CD14-positive monocyte (primary cell): ENCODE results near the gene PRMT5. TPM values are rescaled to one million over a fixed set of nuclear protein-coding genes. Genes with fewer than 3 reads are reported as not detected.
A peak's percentile ranks its signal among the peaks of the same experiment; 100 is the strongest.

Experiments
- DNase-seq, 3 donors: peaks; one replicate each; pipeline ENCODE4 v3.0.0-alpha.2; 2011 to 2022
- H2AFZ ChIP-seq: 2 replicates; pipeline ENCODE4 v1.6.0; 2012; ENCODE audit warnings: mild to moderate bottlenecking, low read depth, low read length, inconsistent platforms; ENCODE audit not compliant: insufficient read depth, poor library complexity, severe bottlenecking
- H3K27ac ChIP-seq, 2 donors: 1 replicate in 1 of 2; 2 replicates in 1 of 2; pipeline ENCODE4 v1.5.1; 2012 to 2013; ENCODE audit warnings: low read length in 2 of 2, control low read depth in 1 of 2, inconsistent platforms in 1 of 2, low read depth in 1 of 2, mild to moderate bottlenecking in 1 of 2
- H3K27me3 ChIP-seq, 2 donors: one replicate each; pipeline versions ENCODE4 v1.6.0 to v1.6.1; 2011 to 2013; ENCODE audit warnings: low read length in 2 of 2; ENCODE audit not compliant: control insufficient read depth in 2 of 2, insufficient read depth in 2 of 2
- H3K36me3 ChIP-seq, 2 donors: replicated peaks in 1 of 2; 1 replicate in 1 of 2; 2 replicates in 1 of 2; pipeline versions ENCODE4 v1.5.1 to v1.6.1; 2012 to 2013; ENCODE audit warnings: low read length in 2 of 2, control low read depth in 1 of 2, inconsistent platforms in 1 of 2, mild to moderate bottlenecking in 1 of 2; ENCODE audit not compliant: insufficient read depth in 2 of 2, control insufficient read depth in 1 of 2
- H3K4me1 ChIP-seq, 2 donors: 1 replicate in 1 of 2; 2 replicates in 1 of 2; pipeline versions ENCODE4 v1.5.1 to v1.6.1; 2012 to 2013; ENCODE audit warnings: low read length in 2 of 2, control low read depth in 1 of 2, inconsistent platforms in 1 of 2, mild to moderate bottlenecking in 1 of 2, moderate library complexity in 1 of 2; ENCODE audit not compliant: insufficient read depth in 2 of 2, control insufficient read depth in 1 of 2
- H3K4me2 ChIP-seq: replicated peaks from 2 replicates; pipeline ENCODE3; 2012; ENCODE audit warnings: low read length, moderate library complexity, mild to moderate bottlenecking; ENCODE audit not compliant: poor library complexity, severe bottlenecking; ENCODE audit errors: extremely low read depth
- H3K4me3 ChIP-seq, 3 experiments: fragments of 200-600 bp in 1 of 3; sonication (generic) in 1 of 3; replicated peaks in 1 of 3; 1 replicate in 2 of 3; 2 replicates in 1 of 3; pipeline ENCODE4 v1.5.1; 2011 to 2013; ENCODE audit warnings: low read length in 3 of 3, mild to moderate bottlenecking in 3 of 3, control low read depth in 2 of 3, low read depth in 2 of 3, inconsistent platforms in 1 of 3, moderate library complexity in 1 of 3
- H3K79me2 ChIP-seq: 2 replicates; pipeline ENCODE4 v1.6.0; 2012; ENCODE audit warnings: mild to moderate bottlenecking, control low read depth, inconsistent platforms, low read length, moderate library complexity; ENCODE audit not compliant: insufficient read depth
- H3K9ac ChIP-seq: 2 replicates; pipeline ENCODE4 v1.6.0; 2017; ENCODE audit warnings: low read length, mild to moderate bottlenecking; ENCODE audit not compliant: insufficient read depth, poor library complexity, severe bottlenecking
- H3K9me3 ChIP-seq, 2 donors: replicated peaks in 1 of 2; 1 replicate in 1 of 2; 2 replicates in 1 of 2; pipeline versions ENCODE4 v1.5.1 to v1.6.1; 2012 to 2013; ENCODE audit warnings: low read length in 2 of 2, control low read depth in 1 of 2; ENCODE audit not compliant: control insufficient read depth in 1 of 2, insufficient read depth in 1 of 2
- H4K20me1 ChIP-seq: 2 replicates; pipeline ENCODE4 v1.6.0; 2012; ENCODE audit warnings: mild to moderate bottlenecking, low read length, control low read depth, moderate library complexity; ENCODE audit not compliant: insufficient read depth
- H3K27ac Mint-ChIP-seq, 7 donors: one replicate each; pipeline ENCODE4 v1.8.0; 2020; ENCODE audit warnings: mild to moderate bottlenecking in 7 of 7, mixed read lengths in 7 of 7, moderate library complexity in 6 of 7, inconsistent platforms in 2 of 7
- H3K27me3 Mint-ChIP-seq, 3 donors: one replicate each; pipeline ENCODE4 v1.8.0; 2021 to 2022; ENCODE audit warnings: low read depth in 3 of 3, mild to moderate bottlenecking in 3 of 3, mixed read lengths in 3 of 3, moderate library complexity in 3 of 3, inconsistent platforms in 1 of 3
- H3K36me3 Mint-ChIP-seq, 2 donors: one replicate each; pipeline ENCODE4 v1.8.0; 2020; ENCODE audit warnings: mixed read lengths in 2 of 2, inconsistent platforms in 1 of 2, mild to moderate bottlenecking in 1 of 2
- H3K4me1 Mint-ChIP-seq: one replicate; pipeline ENCODE4 v1.8.0; 2020; ENCODE audit warnings: mild to moderate bottlenecking, mixed read lengths
- H3K4me3 Mint-ChIP-seq, 2 donors: one replicate each; pipeline ENCODE4 v1.8.0; 2020; ENCODE audit warnings: mild to moderate bottlenecking in 2 of 2, mixed read lengths in 2 of 2, moderate library complexity in 1 of 2
- H3K9me3 Mint-ChIP-seq, 7 donors: one replicate each; pipeline ENCODE4 v1.8.0; 2020 to 2022; ENCODE audit warnings: mixed read lengths in 7 of 7, mild to moderate bottlenecking in 6 of 7, moderate library complexity in 6 of 7, inconsistent platforms in 2 of 7
- CTCF ChIP-seq: fragments of 200-600 bp; IDR thresholded peaks from one replicate; pipeline ENCODE4 v1.8.0; 2022; ENCODE audit warnings: antibody characterized with exemption, mild to moderate bottlenecking
- WGBS: methylation state at CpG from one replicate; pipeline ENCODE4 v1.1.5; 2013; ENCODE audit warnings: missing lambda C conversion rate; ENCODE audit not compliant: insufficient coverage; 5-methylcytosine and 5-hydroxymethylcytosine counted together
- intact Hi-C, 2 donors: fragments of 100-400 bp; cut with micrococcal nuclease; formaldehyde crosslinking; loops; one replicate each; pipeline versions ENCODE4 v1.15.0 to v1.15.1; 2023
- polyA plus RNA-seq, 3 donors: library from polyadenylated mRNA; depleted of rRNA in 1 of 3; unstranded in 2 of 3; stranded (reverse) in 1 of 3; fragments of 300-500 nt in 2 of 3; fragments of >200 nt in 1 of 3; fragmentation: Illumina TruSeq in 2 of 3; gene quantifications; 1 replicate in 2 of 3; 2 replicates in 1 of 3; pipeline ENCODE4 v1.2.3, GENCODE V29; 2012 to 2021

The PRMT5 gene
- polyA plus RNA-seq, 3 donors: 38.7 to 44.4 (median 44.1) TPM

GRCh38 chr14:22901799-22902198, 27.4 kb downstream of the PRMT5 start:
- Histone ChIP-seq H3K9me3 (no peaks in the 10 kb centered on the region), H3K27me3 (no peaks in the 10 kb centered on the region), H3K9ac (no peak overlapping the region), H3K36me3 (peaks cover 81 to 99% of the 10 kb centered on the region in 2 donors), H3K4me3 (no peak overlapping the region), H4K20me1 (peaks cover 12% of the 10 kb centered on the region), H3K79me2 (peaks cover 18% of the 10 kb centered on the region), H3K27ac (no peak overlapping the region), H2AFZ (no peak overlapping the region), H3K4me1 (no peaks in the 10 kb centered on the region), H3K4me2 (no peak overlapping the region)
- H3K27ac Mint-ChIP-seq: peak overlapping the region in 4 of 7 donors; percentile 31 to 69 (median 52)
- DNase-seq: no peak
- WGBS: 100% methylated on average over 3 of the region's 7 CpGs
- intact Hi-C loops: no loop called here
- H3K4me1 Mint-ChIP-seq: peaks cover 2% of the 10 kb centered on the region
- no peaks in the 10 kb centered on the region for H3K9me3 Mint-ChIP-seq
- no peak overlapping the region for H3K4me3 Mint-ChIP-seq
- no peaks in the 10 kb centered on the region for H3K27me3 Mint-ChIP-seq
- H3K36me3 Mint-ChIP-seq: peaks cover 81 to 90% of the 10 kb centered on the region in 2 donors
- no peak for TF ChIP-seq CTCF

- Histone ChIP-seq H3K79me2 (peaks cover 7% of the 10 kb centered on the region), H3K27ac (no peak overlapping the region), H2AFZ (no peak overlapping the region), H3K4me2 (no peak overlapping the region), H3K4me1 (no peaks in the 10 kb centered on the region), H4K20me1 (peaks cover 12% of the 10 kb centered on the region), H3K9me3 (no peaks in the 10 kb centered on the region), H3K4me3 (no peak overlapping the region), H3K9ac (no peak overlapping the region), H3K36me3 (peaks cover 65 to 92% of the 10 kb centered on the region in 2 donors), H3K27me3 (no peaks in the 10 kb centered on the region)
- intact Hi-C loops: no loop called here
- no CpG with 5 or more reads among the region's 3 CpGs for WGBS
- DNase-seq: peak; percentile 19 to 45 (median 42)
- no peaks in the 10 kb centered on the region for H3K27me3 Mint-ChIP-seq
- no peak overlapping the region for H3K4me3 Mint-ChIP-seq
- H3K27ac Mint-ChIP-seq: peak overlapping the region in 1 of 7 donors; percentile 27
- no peaks in the 10 kb centered on the region for H3K9me3 Mint-ChIP-seq
- H3K36me3 Mint-ChIP-seq: peaks cover 70 to 80% of the 10 kb centered on the region in 2 donors
- TF ChIP-seq CTCF: peak; percentile 43
- peaks cover 2% of the 10 kb centered on the region for H3K4me1 Mint-ChIP-seq
These were observed 28.9 kb downstream of the PRMT5 start for GRCh38 chr14:22900081-22900799.
